Upper lobe of left lung (tissue), 6 donors: ENCODE data around the gene JUNB. TPM values are rescaled to one million over a fixed set of nuclear protein-coding genes. Genes with fewer than 3 reads are reported as not detected.

Experiments
- ATAC-seq, 2 donors: fragments of 200-7000 bp; cut with Tn5 transposase; one replicate each; pipeline ENCODE4 v1.9.1; 2022; ENCODE audit warnings: mild to moderate bottlenecking in 2 of 2, moderate library complexity in 2 of 2; ENCODE audit not compliant: low FRiP score in 2 of 2
- DNase-seq, 2 donors: peaks; one replicate each; pipeline ENCODE4 v3.0.0-alpha.2; 2019 to 2020
- H3K27ac ChIP-seq, 4 donors: fragments of 200-600 bp; sonication (generic); one replicate each; pipeline ENCODE4 v1.5.1; 2016 to 2019
- H3K27me3 ChIP-seq, 4 donors: fragments of 200-600 bp; sonication (generic); one replicate each; pipeline ENCODE4 v1.5.1; 2017 to 2019
- H3K36me3 ChIP-seq, 4 donors: fragments of 200-600 bp; sonication (generic); one replicate each; pipeline ENCODE4 v1.5.1; 2016 to 2019
- H3K4me1 ChIP-seq, 4 donors: fragments of 200-600 bp; sonication (generic); one replicate each; pipeline ENCODE4 v1.5.1; 2018 to 2019
- H3K4me3 ChIP-seq, 4 donors: fragments of 200-600 bp; sonication (generic); one replicate each; pipeline ENCODE4 v1.5.1; 2017 to 2019; ENCODE audit warnings: mild to moderate bottlenecking in 2 of 4, moderate library complexity in 1 of 4
- H3K9me3 ChIP-seq, 4 donors: fragments of 200-600 bp; sonication (generic); one replicate each; pipeline ENCODE4 v1.5.1; 2018 to 2019
- CTCF ChIP-seq, 6 experiments: fragments of 450-650 bp in 4 of 6; fragments of 200-600 bp in 2 of 6; sonication (generic) in 2 of 6; IDR thresholded peaks; one replicate each; pipeline ENCODE4 v1.5.1; 2016 to 2019; ENCODE audit warnings: antibody characterized with exemption in 6 of 6
- EP300 ChIP-seq, 4 donors: sonication (generic); formaldehyde crosslinking; IDR thresholded peaks; one replicate each; pipeline ENCODE4 v1.5.1; 2017; ENCODE audit warnings: antibody characterized with exemption in 4 of 4, control low read depth in 2 of 4
- POLR2A ChIP-seq, 4 donors: fragments of 450-650 bp; IDR thresholded peaks; one replicate each; pipeline ENCODE4 v1.5.1; 2016 to 2017; ENCODE audit warnings: antibody characterized with exemption in 4 of 4, mild to moderate bottlenecking in 2 of 4
- POLR2AphosphoS5 ChIP-seq, 2 donors: sonication (generic); formaldehyde crosslinking; IDR thresholded peaks; one replicate each; pipeline ENCODE4 v1.5.1; 2017; ENCODE audit warnings: antibody characterized with exemption in 2 of 2
- WGBS, 2 donors: methylation state at CpG; one replicate each; pipeline ENCODE4 v1.1.5; 2017 to 2018; 5-methylcytosine and 5-hydroxymethylcytosine counted together
- total RNA-seq, 6 donors: library from RNA; depleted of rRNA in 4 of 6; stranded (reverse); fragments of >200 nt in 4 of 6; gene quantifications; one replicate each; pipeline versions ENCODE4 v1.1.0 to v1.2.1, GENCODE V29; 2016 to 2021
- donor health status: DM: no; HTN: no; CAD: no; lungs with moderate emphysema.
- donor health status: DM: no; HTN: yes; CAD: no; lungs with severe emphysema.

The JUNB gene
- total RNA-seq: 100 to 1,000 TPM; 127 to 422 (median 354) TPM

GRCh38 chr19:12791345-12792050, at the start of gene JUNB:
Gene JUNB (plus strand): TSS chr19:12791486. CDS start chr19:12791772, 286 bp downstream.
- TF ChIP-seq CTCF (IDR thresholded peaks at IDR 0.05): peak in 4 of 6 experiments; percentile 32 to 47 (median 38)
- peak; percentile 100 for TF ChIP-seq POLR2AphosphoS5 (IDR thresholded peaks at IDR 0.05)
- TF ChIP-seq EP300 (IDR thresholded peaks at IDR 0.05): peak; percentile 97 to 100 (median 98)
- peak; percentile 100 for TF ChIP-seq POLR2A (IDR thresholded peaks at IDR 0.05)
- DNase-seq (peak; percentile 97 to 99), ATAC-seq (peak; percentile 69 to 86)
- H3K4me1 ChIP-seq: peaks cover 52 to 65% (median 55%) of the 10 kb centered on the region in 4 donors
- 0 to 1% methylated on average over 8 to 25 of the region's 73 CpGs for WGBS, 2 donors
- H3K27ac ChIP-seq: peak within 1 kb of the TSS; percentile 96 to 100 (median 98)
- H3K4me3 ChIP-seq: peak within 1 kb of the TSS; percentile 84 to 96 (median 94)
- no peaks in the 10 kb centered on the region for H3K27me3 ChIP-seq
- peaks cover 0 to 11% (median 0%) of the 10 kb centered on the region in 4 donors for H3K36me3 ChIP-seq
- H3K9me3 ChIP-seq: no peaks in the 10 kb centered on the region

GRCh38 chr19:12745166-12745897, 46.0 kb upstream of the JUNB start:
- DNase-seq (peak in 1 of 2 donors; percentile 63), ATAC-seq (no peak)
- no peak overlapping the region for H3K27ac ChIP-seq
- no peaks in the 10 kb centered on the region for H3K27me3 ChIP-seq
- TF ChIP-seq POLR2AphosphoS5 (IDR thresholded peaks at IDR 0.05): no peak
- peaks cover 0 to 10% (median 6%) of the 10 kb centered on the region in 4 donors for H3K4me1 ChIP-seq
- peaks cover 18 to 70% (median 58%) of the 10 kb centered on the region in 4 donors for H3K36me3 ChIP-seq
- H3K4me3 ChIP-seq: no peak overlapping the region
- H3K9me3 ChIP-seq: peaks cover 0 to 9% (median 3%) of the 10 kb centered on the region in 4 donors
- 85 to 90% methylated on average over 13 to 22 of the region's 22 CpGs for WGBS, 2 donors

GRCh38 chr19:12748489-12748888, 42.8 kb upstream of the JUNB start:
- DNase-seq: no peak
- WGBS, 2 donors: 92 to 100% methylated on average over 1 to 6 of the region's 6 CpGs
- TF ChIP-seq CTCF (IDR thresholded peaks at IDR 0.05) (no peak), POLR2AphosphoS5 (IDR thresholded peaks at IDR 0.05) (no peak), EP300 (IDR thresholded peaks at IDR 0.05) (no peak)
- Histone ChIP-seq H3K27ac (no peak overlapping the region), H3K4me3 (no peak overlapping the region), H3K27me3 (no peaks in the 10 kb centered on the region), H3K9me3 (peaks cover 0 to 9% (median 3%) of the 10 kb centered on the region in 4 donors), H3K4me1 (peaks cover 0 to 12% (median 6%) of the 10 kb centered on the region in 4 donors), H3K36me3 (peaks cover 18 to 42% (median 36%) of the 10 kb centered on the region in 4 donors)
- no peak for ATAC-seq

GRCh38 chr19:12749938-12750521, 41.3 kb upstream of the JUNB start:
- Histone ChIP-seq H3K36me3 (peaks cover 18 to 31% (median 30%) of the 10 kb centered on the region in 4 donors), H3K9me3 (peaks cover 0 to 9% (median 3%) of the 10 kb centered on the region in 4 donors), H3K27me3 (no peaks in the 10 kb centered on the region), H3K4me3 (no peak overlapping the region), H3K4me1 (peaks cover 0 to 12% (median 6%) of the 10 kb centered on the region in 4 donors), H3K27ac (no peak overlapping the region)
- ATAC-seq (no peak), DNase-seq (peak in 1 of 2 donors; percentile 64)
- 21 to 41% methylated on average over 17 to 24 of the region's 24 CpGs for WGBS, 2 donors
- TF ChIP-seq CTCF (IDR thresholded peaks at IDR 0.05) (no peak), POLR2AphosphoS5 (IDR thresholded peaks at IDR 0.05) (peak in 1 of 2 donors; percentile 28), POLR2A (IDR thresholded peaks at IDR 0.05) (no peak), EP300 (IDR thresholded peaks at IDR 0.05) (no peak)

GRCh38 chr19:12750851-12751250, 40.4 kb upstream of the JUNB start:
- no peaks in the 10 kb centered on the region for H3K27me3 ChIP-seq
- H3K36me3 ChIP-seq: peaks cover 13 to 23% (median 22%) of the 10 kb centered on the region in 4 donors
- 65 to 78% methylated on average over 9 of the region's 9 CpGs for WGBS, 2 donors
- H3K4me3 ChIP-seq: no peak overlapping the region
- peaks cover 0 to 9% (median 3%) of the 10 kb centered on the region in 4 donors for H3K9me3 ChIP-seq
- no peak for ATAC-seq
- H3K27ac ChIP-seq: no peak overlapping the region
- H3K4me1 ChIP-seq: peaks cover 0 to 12% (median 6%) of the 10 kb centered on the region in 4 donors
- DNase-seq: no peak
- TF ChIP-seq EP300 (IDR thresholded peaks at IDR 0.05): no peak
- no peak for TF ChIP-seq POLR2AphosphoS5 (IDR thresholded peaks at IDR 0.05)
- no peak for TF ChIP-seq CTCF (IDR thresholded peaks at IDR 0.05)
- TF ChIP-seq POLR2A (IDR thresholded peaks at IDR 0.05): no peak
